ENCODE measurements around the gene TTYH3. TPM values are rescaled to one million over a fixed set of nuclear protein-coding genes. Genes with fewer than 3 reads are reported as not detected.

The TTYH3 gene
- total and polyA plus RNA-seq, 3 donors from 2014 or later = 35.6 to 69.9 (median 59.5) TPM

DNA sequence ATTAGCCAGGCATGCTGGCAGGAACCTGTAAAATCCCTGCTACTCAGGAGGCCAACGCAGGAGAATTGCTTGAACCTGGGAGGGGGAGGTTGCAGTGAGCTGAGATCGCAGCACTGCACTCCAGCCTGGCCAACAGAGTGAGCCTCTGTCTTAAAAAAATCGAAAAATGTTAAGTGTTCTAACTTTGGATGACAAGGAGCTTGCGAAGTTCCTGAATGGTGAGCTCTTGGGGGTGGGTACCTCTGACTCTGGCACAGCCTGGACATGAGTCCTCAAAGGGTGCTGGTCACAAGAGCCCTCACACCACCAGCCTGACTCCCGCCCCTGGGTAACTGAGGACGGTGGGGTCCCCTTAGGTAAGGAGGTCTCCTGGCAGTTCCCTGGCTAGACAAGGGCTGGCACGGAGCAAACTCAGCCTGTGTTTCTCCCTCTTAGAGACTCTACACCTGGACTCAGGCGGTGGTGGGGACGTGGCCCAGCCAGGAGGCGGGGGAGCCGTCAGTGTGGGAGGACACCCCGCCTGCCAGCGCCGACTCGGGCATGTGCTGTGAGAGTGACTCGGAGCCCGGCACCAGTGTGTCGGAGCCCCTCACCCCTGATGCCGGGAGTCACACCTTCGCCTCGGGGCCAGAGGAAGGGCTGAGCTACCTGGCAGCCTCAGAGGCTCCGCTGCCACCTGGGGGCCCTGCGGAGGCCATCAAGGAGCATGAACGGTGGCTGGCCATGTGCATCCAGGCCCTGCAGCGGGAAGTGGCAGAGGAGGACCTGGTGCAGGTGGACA, 80.3 kb downstream of the TTYH3 start:
- TF ChIP-seq, protein P1, sequence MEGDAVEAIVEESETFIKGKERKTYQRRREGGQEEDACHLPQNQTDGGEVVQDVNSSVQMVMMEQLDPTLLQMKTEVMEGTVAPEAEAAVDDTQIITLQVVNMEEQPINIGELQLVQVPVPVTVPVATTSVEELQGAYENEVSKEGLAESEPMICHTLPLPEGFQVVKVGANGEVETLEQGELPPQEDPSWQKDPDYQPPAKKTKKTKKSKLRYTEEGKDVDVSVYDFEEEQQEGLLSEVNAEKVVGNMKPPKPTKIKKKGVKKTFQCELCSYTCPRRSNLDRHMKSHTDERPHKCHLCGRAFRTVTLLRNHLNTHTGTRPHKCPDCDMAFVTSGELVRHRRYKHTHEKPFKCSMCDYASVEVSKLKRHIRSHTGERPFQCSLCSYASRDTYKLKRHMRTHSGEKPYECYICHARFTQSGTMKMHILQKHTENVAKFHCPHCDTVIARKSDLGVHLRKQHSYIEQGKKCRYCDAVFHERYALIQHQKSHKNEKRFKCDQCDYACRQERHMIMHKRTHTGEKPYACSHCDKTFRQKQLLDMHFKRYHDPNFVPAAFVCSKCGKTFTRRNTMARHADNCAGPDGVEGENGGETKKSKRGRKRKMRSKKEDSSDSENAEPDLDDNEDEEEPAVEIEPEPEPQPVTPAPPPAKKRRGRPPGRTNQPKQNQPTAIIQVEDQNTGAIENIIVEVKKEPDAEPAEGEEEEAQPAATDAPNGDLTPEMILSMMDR (IDR thresholded peaks at IDR 0.05) = no peak
- TF ChIP-seq POLR2A (IDR thresholded peaks at IDR 0.05) = no peak
- no peaks in the 10 kb centered on the region for H3K36me3 ChIP-seq (ENCODE audit: low read depth, missing control alignments)
- H3K4me3 ChIP-seq = no peak overlapping the region
- intact Hi-C loops (cut with DNase I; ENCODE audit: low total_unique reads) = no loop called here
- WGBS, 2 donors = 90 to 92% methylated on average over 7 to 13 of the region's 25 CpGs
- no peaks in the 10 kb centered on the region for H3K9me3 ChIP-seq
- H3K27me3 ChIP-seq = no peaks in the 10 kb centered on the region
- no peak for DNase-seq
- H3K4me1 ChIP-seq = peaks cover 14% of the 10 kb centered on the region
- no peak overlapping the region for H3K27ac ChIP-seq

DNA sequence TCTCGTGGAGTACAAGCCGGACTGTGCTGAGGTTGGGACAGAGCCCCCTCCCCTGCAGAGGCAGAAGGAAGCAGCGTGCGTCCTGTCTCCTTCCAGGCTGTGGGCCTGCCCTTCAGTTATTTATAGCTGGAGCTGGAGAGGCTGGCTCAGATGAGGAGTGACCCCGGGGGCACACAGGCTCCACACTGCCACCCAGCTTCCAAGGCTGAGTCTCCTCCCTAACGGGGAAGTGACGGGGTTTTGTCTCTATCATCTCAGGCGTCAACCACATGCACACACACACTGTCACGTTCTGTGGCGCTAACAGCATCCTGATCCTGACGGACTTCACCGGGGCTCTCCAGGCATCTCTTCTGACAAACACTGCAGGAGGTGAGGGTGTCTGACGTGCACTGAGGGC, 81.6 kb downstream of the TTYH3 start:
- no peak overlapping the region for H3K27ac ChIP-seq
- intact Hi-C loops (cut with DNase I; ENCODE audit: low total_unique reads) = no loop called here
- 64 to 66% methylated on average over 12 to 13 of the region's 13 CpGs for WGBS, 2 donors
- no peak for DNase-seq
- no peaks in the 10 kb centered on the region for H3K27me3 ChIP-seq
- no peaks in the 10 kb centered on the region for H3K36me3 ChIP-seq (ENCODE audit: low read depth, missing control alignments)
- H3K9me3 ChIP-seq = no peaks in the 10 kb centered on the region
- TF ChIP-seq, protein P1 (IDR thresholded peaks at IDR 0.05) = no peak
- TF ChIP-seq POLR2A (IDR thresholded peaks at IDR 0.05) = no peak
- no peak overlapping the region for H3K4me3 ChIP-seq
- H3K4me1 ChIP-seq = peaks cover 23% of the 10 kb centered on the region

DNA sequence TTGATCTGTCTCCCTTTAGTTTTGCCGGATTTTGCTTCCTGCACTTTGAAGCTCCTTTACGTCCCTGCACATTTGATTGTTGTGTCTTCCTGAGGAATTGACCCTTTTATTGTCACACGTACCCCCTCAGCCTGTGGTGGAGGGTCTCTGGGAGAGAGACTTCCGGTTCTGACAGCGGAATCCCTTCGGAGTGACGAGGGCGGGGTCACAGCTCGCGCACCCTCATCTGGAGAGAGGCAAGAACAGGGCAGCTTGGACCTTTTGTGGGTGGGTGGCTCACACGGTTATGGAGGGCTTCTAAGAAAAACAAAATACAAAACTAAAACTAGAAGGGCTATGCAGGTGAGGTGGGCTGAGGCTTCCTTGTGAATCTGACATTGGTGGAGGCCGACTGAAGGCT, 82.2 kb downstream of the TTYH3 start:
- intact Hi-C loops (cut with DNase I; ENCODE audit: low total_unique reads) = no loop called here
- H3K27ac ChIP-seq = no peak overlapping the region
- DNase-seq = no peak
- no peaks in the 10 kb centered on the region for H3K36me3 ChIP-seq (ENCODE audit: low read depth, missing control alignments)
- TF ChIP-seq POLR2A (IDR thresholded peaks at IDR 0.05) = no peak
- peaks cover 23% of the 10 kb centered on the region for H3K4me1 ChIP-seq
- no peaks in the 10 kb centered on the region for H3K27me3 ChIP-seq
- no peaks in the 10 kb centered on the region for H3K9me3 ChIP-seq
- 89 to 92% methylated on average over 12 of the region's 12 CpGs for WGBS, 2 donors
- H3K4me3 ChIP-seq = no peak overlapping the region

Other genes with a start within 250 kb of the TTYH3 start
- gene CHST12, start 228.4 kb upstream of the TTYH3 start, total RNA-seq = 10 to 100 TPM; 42.0 to 42.1 TPM
- gene CHST12, start 228.4 kb upstream of the TTYH3 start, polyA plus RNA-seq (ENCODE audit: insufficient read depth, low read depth, low replicate concordance) = 15.3 TPM
- not detected for gene GRIFIN, start 155.6 kb upstream of the TTYH3 start, total RNA-seq
- not detected for gene GRIFIN, start 155.6 kb upstream of the TTYH3 start, polyA plus RNA-seq (ENCODE audit: insufficient read depth, low read depth, low replicate concordance)
- gene LFNG, start 112.2 kb upstream of the TTYH3 start, total RNA-seq = 10 to 100 TPM; 18.3 to 34.1 TPM
- gene LFNG, start 112.2 kb upstream of the TTYH3 start, polyA plus RNA-seq (ENCODE audit: insufficient read depth, low read depth, low replicate concordance) = 10.1 TPM
- gene BRAT1, start 76.5 kb upstream of the TTYH3 start, total RNA-seq = 100 to 1,000 TPM; 104 to 108 TPM
- 45.3 TPM for gene BRAT1, start 76.5 kb upstream of the TTYH3 start, polyA plus RNA-seq (ENCODE audit: insufficient read depth, low read depth, low replicate concordance)
- 100 to 1,000 TPM in 1 of 2 donors, 10 to 100 TPM in 1; 57.9 to 139 TPM for gene IQCE, start 73.0 kb upstream of the TTYH3 start, total RNA-seq
- 86.4 TPM for gene IQCE, start 73.0 kb upstream of the TTYH3 start, polyA plus RNA-seq (ENCODE audit: insufficient read depth, low read depth, low replicate concordance)
- 1 to 10 TPM; 1.1 to 2.7 TPM for gene AMZ1, start 56.2 kb downstream of the TTYH3 start, total RNA-seq
- 3.2 TPM for gene AMZ1, start 56.2 kb downstream of the TTYH3 start, polyA plus RNA-seq (ENCODE audit: insufficient read depth, low read depth, low replicate concordance)
- 10 to 100 TPM; 50.0 to 69.6 TPM for gene GNA12, start 212.3 kb downstream of the TTYH3 start, total RNA-seq
- gene GNA12, start 212.3 kb downstream of the TTYH3 start, polyA plus RNA-seq (ENCODE audit: insufficient read depth, low read depth, low replicate concordance) = 53.2 TPM